HG02571 (cell line): ENCODE measurements around the gene VAT1.

Source experiments
- ATAC-seq: cut with Tn5 transposase; IDR thresholded peaks from one replicate; pipeline ENCODE4 v1.9.1; 2021; ENCODE audit warnings: mild to moderate bottlenecking, moderate library complexity; ENCODE audit not compliant: unreplicated experiment

VAT1 gene

GRCh38 chr17:43027091-43028032 lies 5.2 kb upstream of the VAT1 start:
- ATAC-seq: no peak

GRCh38 chr17:43026595-43026994 lies 4.4 kb upstream of the VAT1 start:
- no peak for ATAC-seq

- no peak for ATAC-seq
Observed at GRCh38 chr17:43025766-43026537, 3.8 kb upstream of the VAT1 start.

- no peak for ATAC-seq
Observed at GRCh38 chr17:43025290-43025657, 3.1 kb upstream of the VAT1 start.

- ATAC-seq: no peak
Observed at GRCh38 chr17:43024407-43025289, 2.5 kb upstream of the VAT1 start, which contains the start of gene RND2. RND2 (plus strand) TSS chr17:43025231; CDS start chr17:43025348, 117 bp downstream.

- ATAC-seq: no peak
Observed at GRCh38 chr17:43020789-43021740, 1.1 kb downstream of the VAT1 start.

- ATAC-seq: no peak
Observed at GRCh38 chr17:43020030-43020621, 2.1 kb downstream of the VAT1 start.

GRCh38 chr17:43019418-43019817 lies 2.8 kb downstream of the VAT1 start:
- ATAC-seq: no peak

- ATAC-seq: no peak
Observed at GRCh38 chr17:43018932-43019331, 3.3 kb downstream of the VAT1 start.

GRCh38 chr17:43018008-43018853 lies 4.0 kb downstream of the VAT1 start:
- ATAC-seq: no peak

GRCh38 chr17:43016216-43016615 lies 6.0 kb downstream of the VAT1 start:
- ATAC-seq: no peak

- ATAC-seq: no peak
Observed at GRCh38 chr17:43015579-43015978, 6.6 kb downstream of the VAT1 start.

GRCh38 chr17:43014649-43015542 lies 7.3 kb downstream of the VAT1 start:
- no peak for ATAC-seq

- no peak for ATAC-seq
Observed at GRCh38 chr17:43014020-43014648, 8.1 kb downstream of the VAT1 start.

- no peak for ATAC-seq
Observed at GRCh38 chr17:43013296-43013695, 8.9 kb downstream of the VAT1 start.

- ATAC-seq: no peak
Observed at GRCh38 chr17:43011728-43012472, 10.3 kb downstream of the VAT1 start.
